Fibroblast of skin of left biceps (primary cell): Measurements from ENCODE around the gene EIF2S3.
"Not testable (repeated sequence)": the region's sequence is repeated elsewhere in the genome, so short reads cannot be mapped to it uniquely, and the experiment has no call there.

ENCODE experiments used
- DNase-seq, 2 experiments: peaks; one replicate each; pipeline ENCODE4 v3.0.0-alpha.2; 2013; ENCODE audit warnings: low read depth in 2 of 2

EIF2S3 gene

DNA sequence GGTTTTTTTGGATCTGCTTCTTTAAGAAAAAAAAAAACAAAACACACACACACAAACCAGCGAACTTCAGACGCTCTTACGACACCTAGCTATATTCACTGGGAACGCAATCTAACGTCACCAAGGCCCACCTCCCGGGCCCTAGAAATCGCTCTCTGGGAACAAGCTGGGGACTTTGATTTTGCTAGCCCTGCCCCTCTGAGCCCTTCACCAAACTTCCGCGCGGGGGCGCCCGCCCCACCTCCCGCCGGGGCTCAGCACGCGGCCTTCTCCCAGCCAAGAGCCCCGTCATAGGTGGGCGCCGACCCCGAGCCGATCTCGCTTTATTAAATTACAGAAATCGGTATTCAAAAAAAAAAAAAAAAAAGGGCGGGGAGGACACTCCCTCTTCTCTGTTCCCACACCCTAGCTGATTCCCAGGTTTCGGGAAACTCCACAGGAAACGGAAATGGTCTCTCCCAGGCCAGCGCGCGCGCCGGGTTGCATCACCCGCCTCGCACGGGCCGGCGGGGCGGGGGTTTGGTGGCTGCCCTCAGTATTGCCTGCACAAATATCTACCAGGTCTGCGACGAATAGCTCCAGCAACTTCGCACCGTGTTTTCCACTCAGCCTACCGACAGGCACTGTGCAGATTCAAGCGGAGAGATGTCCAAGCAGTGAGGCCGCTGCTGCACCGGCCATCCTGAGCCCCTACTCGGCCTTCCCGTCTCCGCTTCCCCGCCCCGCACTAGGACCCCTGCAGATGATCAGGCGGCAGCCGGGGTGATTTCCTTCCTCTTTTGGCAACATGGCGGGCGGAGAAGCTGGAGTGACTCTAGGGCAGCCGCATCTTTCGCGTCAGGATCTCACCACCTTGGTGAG, at the start of gene EIF2S3:
EIF2S3 (plus strand) TSS at position 775 of the 861 bp plus-strand sequence; CDS start at position 788, 13 bp downstream.
- DNase-seq: peak; percentile 89

DNA sequence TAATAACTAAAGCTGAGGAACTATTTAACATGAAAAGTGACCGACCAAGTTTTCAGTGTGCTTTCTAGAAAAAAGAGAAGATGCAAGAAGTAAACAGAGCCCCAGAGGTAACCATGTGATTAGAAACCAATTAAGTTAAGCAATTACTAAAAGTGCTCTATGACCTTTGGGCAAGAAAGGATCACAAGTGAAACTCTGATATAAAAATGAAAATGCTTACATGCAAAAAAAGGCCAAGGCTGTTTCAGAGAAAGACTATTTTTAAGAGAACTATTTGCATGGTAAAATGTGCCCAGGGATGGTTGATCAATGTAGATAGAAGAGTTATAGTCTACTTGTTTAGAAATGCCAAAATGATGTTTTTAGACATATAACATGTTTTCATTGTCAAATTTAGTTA, 49.7 kb upstream of the EIF2S3 start:
- no peak for DNase-seq

DNA sequence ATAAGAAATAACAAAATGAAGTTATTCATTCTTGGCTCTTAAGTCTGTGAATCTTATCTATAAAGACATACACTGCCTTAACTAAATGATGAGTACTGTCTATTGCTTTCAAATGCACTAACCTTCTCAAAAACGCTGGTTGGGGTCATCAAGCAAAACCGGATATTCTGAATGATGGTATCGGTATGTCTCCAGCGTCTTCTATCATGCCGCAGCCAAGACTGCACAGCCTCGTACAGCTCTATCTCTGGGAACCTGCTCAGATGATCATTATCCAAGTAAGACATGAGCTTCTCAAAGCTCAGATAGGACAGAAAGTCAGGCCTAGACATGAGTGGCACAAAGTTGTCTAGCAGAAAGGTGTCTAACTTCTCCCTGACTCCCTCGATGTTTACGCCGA, 48.9 kb upstream of the EIF2S3 start:
- no peak for DNase-seq

DNA sequence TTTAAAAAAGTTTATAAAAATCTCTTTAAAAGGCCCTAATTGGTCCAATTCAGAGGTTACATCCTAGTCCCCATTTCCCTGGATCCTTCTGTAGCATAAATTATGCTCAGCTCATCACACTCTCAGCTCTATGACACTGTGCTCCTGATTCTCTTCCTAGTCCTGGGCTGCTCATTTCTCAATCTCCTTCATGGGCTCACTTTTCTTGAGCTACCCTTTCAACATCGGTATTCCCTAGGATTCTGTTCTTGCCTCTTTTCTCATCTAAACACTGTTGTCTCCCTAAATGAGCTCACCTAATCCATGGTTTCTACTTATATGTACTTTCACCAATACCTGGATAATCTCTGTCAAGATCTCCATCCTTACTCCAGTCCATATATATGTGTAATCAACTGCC, 42.5 kb upstream of the EIF2S3 start:
- no peak for DNase-seq

DNA sequence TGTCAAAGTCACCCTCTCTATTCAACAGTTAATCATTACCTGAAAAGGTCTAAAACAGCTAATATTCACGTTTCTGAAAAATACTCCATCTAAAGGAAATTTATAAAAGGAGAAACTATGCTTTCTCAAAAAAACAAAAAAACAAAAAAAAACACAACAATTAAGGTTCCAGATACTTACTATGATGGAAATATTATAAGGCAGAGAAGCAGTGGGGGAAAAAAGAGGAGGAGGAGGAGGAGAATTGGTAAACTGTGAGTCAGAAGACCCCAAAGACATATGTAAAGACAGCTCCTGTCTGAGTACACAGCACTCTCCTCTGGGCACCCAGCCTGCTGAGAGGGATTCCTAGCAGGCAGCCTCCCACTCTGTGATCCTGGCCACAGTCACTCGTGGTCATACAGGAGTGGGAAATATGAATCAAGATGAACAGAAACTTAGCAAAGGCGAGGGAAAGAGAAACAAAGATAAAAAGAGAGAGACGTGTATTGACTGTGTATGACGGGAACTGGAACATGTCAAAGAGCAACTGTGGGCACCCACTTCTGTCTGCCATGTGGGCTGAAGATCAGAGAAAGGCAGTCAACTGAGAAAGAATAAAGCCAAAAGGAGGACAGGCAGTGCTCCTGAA, 40.3 kb upstream of the EIF2S3 start:
- DNase-seq: no peak

DNA sequence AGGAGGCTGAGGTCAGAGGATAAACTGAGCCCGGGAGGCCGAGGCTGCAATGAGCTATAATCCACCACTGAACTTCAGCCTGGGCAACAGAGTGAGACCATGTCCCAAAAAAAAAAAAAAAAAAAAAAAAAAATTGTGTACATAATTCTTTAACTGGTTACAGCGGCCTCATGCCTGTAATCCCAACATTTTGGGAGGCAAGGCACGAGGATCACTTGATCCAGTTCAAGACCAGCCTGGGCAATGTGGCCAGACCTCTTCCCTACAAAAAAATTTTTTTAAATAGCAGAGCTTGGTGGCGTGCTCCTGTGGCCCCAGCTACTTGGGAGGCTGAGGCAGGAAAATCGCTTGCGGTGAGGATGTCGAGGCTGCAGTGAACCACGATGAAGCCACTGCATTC, 37.1 kb upstream of the EIF2S3 start:
- no peak for DNase-seq

DNA sequence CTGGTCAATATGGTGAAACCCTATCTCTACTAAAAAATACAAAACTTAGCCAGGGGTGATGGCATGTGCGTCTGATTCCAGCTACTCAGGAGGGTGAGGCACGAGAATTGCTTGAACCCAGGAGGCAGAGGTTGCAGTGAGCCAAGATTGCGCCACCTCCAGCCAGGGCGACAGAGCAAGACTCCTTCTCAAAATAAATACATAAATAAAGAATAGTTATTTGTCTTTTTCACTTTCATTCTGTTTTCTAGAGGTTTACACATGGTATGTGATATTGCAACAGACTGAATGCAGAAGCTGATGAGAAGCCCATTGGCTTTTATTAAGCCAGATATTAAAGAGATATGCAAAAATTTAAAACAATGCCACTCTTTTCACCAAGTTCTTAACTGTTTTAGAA, 35.9 kb upstream of the EIF2S3 start:
- no peak for DNase-seq

DNA sequence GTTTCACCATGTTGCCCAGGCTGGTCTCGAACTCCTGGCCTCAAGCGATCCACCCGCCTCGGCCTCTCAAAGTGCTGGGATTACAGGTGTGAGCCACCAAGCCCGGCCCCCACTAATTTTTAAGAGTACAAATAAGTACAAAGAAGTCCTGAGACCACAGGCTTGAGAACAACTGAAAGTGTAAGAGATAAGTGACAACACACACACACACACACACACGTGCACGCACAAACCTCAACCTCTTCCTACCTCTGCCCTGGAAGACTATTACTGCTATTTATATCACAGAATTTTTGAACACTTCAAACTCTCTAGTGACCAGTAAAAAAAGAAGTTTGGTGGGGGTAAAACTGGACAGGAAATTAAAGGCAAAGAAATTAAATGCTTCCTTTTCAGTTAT, 35.3 kb upstream of the EIF2S3 start:
- no peak for DNase-seq

DNA sequence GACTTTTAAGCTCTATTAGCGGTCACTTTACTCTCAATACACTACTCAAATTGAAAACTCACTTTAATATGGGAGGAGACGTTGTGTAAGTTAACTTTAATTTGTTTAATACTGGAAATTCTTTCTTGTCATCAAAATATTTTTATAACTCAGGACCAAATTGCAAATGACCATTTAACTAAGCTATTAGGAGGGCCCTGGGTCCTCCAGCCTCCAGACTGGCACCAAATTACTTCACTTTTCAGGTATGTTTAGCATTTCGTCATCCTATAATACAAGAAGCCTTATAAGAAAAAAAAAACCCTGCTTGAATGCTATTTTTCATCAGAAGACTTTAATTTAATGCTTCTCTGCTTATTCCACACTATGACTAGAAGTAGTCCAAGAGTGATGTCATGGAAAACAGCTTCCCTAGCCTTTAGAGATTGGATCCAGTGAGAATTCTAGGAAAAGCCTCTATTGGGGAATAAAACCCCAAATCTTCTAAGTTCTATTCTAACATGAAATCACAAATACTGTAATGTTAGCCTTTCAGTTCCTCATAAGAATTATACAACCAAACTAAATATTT, 34.4 kb upstream of the EIF2S3 start:
- no peak for DNase-seq

DNA sequence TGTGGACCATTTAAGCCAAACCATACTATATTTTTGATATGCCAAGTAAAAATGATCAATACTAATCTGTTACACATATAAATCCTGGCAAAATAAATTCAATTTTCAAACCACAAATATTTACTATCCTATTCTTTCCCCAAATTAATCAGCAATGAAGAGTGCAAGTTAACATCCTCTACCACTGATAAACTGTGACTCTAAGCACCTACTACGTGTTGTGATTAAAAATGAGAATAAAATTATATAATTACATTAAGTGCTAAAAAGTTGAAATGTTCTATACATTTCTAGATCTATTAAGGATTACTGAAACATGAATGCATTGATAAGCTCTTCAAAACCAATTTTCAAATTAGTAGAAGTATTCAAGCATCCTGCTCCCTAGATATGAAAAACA, 31.2 kb upstream of the EIF2S3 start:
- no peak for DNase-seq

DNA sequence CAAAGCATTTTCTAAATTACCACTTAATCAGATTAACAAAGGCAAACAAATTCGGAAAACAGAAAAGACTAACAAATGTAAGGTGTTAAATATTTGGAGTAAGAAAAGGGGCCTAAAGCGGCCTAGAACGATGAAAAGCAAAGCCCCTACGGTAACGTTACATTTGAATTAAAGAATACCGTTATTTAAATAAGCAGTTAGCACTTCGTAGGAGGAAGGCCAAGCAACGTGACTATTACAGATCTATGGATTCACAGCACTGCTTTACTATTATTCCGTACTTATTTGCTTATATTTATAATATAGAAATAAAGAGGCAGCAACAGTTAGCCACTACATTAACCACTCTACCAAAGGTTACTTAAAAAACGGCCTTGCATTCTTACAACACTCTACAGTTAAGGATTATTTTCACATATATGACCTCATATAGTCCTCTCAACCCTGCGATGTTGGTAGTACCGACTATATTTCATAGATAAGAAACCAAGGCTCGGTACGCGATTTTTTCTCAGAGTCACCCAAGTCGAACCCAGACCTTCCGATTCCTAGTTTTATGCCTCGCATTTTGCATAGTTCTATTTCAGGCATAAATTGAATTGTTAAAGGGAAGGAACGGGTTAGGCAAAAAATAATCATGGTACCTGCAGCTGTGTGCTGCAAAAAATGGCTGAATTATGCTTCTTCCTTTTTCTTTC, 30.6 kb upstream of the EIF2S3 start:
- DNase-seq: no peak

DNA sequence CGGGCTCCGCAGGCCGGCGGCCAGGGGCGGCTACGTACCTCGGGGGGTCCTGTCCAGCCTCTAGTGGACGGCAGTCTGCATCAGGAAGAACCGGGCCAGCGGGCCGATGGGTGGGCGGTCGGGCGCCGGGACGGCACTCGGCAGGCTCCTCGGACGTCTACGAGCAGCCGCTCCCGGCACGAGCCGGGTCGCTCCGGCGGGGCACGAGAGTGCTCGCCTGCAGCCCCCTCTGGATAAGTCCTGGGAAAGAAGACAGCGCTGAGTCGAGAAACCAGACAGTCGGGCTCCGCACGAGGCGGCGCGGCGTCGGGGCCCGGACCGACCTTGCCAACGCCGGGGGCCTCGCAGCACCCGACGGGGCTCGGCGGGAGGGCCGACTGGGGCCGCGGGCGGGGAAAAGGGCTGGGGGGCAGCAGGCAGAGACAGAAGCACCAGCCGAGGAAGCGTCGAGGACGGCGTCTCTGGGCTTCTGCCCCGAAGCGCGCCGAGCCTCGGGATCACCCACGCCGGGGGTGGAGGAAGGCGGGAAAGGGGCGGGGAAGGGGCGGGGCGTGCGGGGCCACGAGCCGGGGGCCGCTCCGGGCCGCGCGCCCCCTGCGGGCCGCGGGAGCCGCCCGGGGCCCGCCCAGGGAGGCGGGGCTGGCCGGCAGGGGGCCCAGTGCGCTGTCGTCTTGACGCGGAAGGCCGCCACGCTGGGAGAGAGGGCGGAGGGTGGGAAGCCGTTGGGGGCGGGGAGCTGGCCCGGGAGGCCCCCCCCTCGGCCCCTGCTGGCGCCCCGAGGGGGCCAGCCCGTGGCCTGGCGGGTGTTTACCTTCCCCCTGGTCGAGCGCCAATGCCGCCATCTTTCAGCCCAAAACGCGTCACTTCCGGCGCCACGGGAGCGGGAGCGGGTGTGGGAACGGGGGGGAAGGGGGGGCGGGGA, 29.7 kb upstream of the EIF2S3 start:
- DNase-seq: peak; percentile 86 to 88

DNA sequence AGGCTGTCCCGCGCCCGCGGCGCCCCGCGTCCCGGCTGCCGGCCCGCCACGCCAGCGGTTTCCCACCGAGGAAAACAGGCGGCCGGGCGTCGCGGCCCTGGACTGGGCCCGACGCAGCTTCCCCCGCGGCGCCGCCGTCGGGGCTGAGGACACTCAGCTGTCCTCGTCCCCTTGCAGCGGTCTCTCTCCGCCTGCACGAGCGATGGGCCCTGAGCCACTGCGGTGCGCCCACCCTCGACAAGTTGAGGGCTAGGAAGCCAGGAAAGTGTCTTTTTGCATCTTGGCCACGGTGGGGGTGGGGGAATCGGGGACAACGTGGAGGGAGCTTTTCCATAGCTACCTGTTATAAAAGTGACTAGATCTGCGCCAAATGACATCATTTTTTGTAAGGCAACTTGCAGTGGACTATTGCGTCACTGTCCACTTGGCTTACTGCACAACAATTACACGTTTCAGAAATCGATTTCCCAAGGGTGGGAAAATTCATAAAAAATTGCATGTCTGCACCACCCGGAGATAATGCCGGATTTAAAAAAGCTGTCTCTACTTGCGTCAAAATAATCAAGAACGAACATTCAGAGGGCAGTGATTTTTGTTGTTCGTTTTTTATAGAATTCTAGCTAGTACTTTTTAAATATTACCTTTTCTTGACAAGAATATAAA, 28.9 kb upstream of the EIF2S3 start:
- peak in 1 of 2 experiments; percentile 15 for DNase-seq

DNA sequence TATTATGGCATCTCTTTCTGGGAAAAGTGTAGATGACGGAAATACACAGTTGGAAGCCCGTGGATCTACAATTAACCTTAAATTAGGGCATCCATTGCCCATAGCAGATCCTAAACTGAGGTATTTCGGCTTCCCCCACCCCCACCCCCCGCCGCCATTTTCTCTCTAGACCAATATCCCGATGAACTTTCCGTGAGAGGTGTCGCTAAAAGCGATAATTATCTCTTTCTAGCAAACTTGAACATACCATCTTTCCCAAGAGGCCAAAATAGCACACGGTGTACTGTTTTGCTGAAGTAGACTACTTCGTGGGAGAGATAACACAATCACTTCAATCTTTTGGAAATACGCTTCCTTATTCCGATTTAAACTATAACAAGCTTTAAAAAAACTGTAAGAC, 28.3 kb upstream of the EIF2S3 start:
- no peak for DNase-seq

DNA sequence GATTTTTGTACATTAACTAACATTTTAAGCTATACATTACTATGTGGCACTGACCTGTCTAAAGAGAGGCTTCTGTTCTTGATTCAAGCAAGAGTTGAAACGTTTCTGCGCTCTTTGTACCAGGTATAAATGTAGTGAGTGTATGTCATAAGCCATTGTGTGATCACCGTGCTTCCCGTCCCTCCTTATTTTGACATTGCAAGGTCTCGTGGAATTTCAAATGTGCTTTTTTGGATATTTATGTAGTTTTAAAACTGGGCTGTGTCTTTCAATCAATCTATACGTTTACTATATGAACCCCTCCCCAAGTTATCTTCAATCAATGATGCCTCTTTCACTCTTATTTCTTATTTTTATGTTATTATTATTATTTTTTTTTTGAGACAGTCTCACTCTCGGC, 27.7 kb upstream of the EIF2S3 start, which contains the start of gene KLHL15:
KLHL15 (minus strand) TSS at position 101 of the 400 bp plus-strand sequence. CDS start 20,493 bp downstream, outside the sequence.
- DNase-seq: no peak

DNA sequence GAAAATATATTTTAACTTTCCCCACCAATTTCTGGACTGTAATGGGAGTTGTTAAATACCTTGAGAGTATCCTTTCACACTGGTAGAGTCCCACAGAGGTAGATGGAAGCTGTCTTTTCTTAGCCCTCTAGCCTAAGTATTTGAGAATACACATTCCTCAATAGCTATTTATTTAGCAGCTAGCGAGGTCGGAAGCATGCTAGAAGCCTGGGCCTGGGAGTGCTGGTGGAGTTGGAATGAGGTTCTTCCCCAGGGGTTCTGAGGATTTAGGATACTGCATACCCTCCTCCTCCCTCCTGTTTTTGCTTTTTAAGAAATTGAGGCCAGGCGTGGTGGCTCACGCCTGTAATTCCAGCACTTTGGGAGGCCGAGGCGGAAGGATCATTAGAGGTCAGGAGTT, 26.8 kb upstream of the EIF2S3 start:
- DNase-seq: no peak

DNA sequence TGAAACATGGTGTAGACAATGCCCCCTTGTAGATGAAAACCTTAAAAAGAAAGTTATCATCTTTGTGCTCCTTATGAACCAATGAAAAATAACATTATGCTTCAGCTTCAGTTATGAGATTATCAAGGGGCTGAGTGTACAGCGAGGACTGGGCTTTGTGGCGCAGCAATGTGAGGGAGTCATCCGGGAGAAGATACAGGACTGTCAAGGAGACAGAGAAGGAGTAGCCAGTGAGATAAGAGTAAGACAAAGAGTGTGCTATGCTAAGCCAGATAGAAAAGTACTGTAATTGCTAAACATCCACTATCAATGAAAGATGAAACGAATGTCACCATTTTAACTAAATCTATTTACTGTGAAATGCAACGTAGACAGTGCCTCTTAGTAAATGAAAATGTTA, 24.2 kb upstream of the EIF2S3 start:
- no peak for DNase-seq

DNA sequence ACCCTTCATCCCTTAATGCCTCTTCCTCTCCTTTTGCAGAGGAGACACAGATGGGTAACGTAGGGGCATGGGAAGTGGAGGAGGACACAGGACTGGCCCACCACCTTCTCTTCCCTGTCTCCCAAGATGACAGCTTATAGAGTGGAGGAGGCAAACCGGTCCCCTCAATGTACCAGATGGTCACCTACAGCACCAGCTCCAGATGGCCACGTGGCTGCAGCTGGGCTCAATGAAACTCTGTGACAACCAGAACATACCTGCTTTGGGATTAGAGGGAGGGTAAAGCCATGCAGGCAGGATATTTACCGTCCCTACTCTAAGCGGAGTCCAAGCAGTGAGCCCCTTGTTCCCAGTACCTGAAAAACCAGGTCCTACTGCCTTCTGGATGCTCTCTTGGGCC, 20.3 kb upstream of the EIF2S3 start:
- no peak for DNase-seq

DNA sequence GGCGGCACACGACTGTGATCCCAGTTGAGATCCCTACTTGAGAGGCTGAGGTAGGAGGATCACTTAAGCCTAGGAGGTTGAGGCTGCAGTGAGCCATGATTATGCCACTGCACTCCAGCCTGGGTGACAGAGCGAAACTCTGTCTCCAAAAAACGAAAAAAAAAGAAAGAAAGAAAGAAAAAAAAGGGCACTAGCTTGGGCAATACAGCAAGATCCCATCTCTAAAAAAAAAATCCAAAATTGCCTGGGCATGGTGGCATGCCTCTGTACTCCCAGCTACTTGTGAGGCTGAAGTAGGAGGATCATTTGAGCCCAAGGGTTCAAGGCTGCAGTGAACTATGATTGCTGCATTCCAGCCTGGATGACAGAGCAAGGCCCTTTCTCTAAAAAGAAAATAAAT, 17.0 kb upstream of the EIF2S3 start:
- DNase-seq: no peak

DNA sequence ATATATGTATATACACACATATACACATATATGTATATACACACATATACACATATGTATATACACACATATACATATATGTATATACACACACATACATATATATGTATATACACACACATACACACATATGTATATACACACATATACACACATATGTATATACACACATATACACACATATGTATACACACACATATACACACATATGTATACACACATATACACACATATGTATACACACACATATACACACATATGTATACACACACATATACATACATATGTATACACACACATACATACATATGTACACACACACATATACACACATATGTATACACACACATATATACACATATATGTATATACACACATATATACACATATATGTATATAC, 8.7 kb upstream of the EIF2S3 start:
- DNase-seq: not testable (repeated sequence)

DNA sequence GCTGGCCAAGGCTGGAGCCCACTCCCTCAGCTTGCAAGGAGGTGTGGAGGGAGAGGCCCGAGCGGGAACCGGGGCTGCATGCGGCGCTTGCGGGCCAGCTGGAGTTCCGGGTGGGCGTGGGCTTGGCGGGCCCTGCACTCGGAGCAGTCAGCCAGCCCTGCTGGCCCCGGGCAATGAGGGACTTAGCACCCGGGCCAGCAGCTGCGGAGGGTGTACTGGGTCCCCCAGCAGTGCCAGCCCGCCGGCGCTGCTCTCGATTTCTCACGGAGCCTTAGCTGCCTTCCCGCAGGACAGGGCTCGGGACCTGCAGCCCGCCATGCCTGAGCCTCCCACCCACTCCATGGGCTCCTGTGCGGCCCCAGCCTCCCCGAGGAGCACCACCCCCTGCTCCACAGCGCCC, 5.1 kb upstream of the EIF2S3 start:
- not testable (repeated sequence) for DNase-seq
